Neuronal stem cell (in vitro differentiated cells): ENCODE results near the gene METRN.

Source experiments
- DNase-seq: peaks from one replicate; pipeline ENCODE4 v3.0.0-alpha.2; 2013; ENCODE audit warnings: low spot score
- H2AFZ ChIP-seq: one replicate; pipeline ENCODE4 v1.6.1; 2013; ENCODE audit warnings: mild to moderate bottlenecking, low read length, inconsistent platforms
- H2AK5ac ChIP-seq: 2 replicates; pipeline ENCODE4 v1.6.1; 2013; ENCODE audit warnings: low read depth, mild to moderate bottlenecking, inconsistent platforms, low read length, moderate library complexity, mixed read lengths
- H2BK120ac ChIP-seq: 2 replicates; pipeline ENCODE4 v1.6.1; 2013; ENCODE audit warnings: low read depth, mild to moderate bottlenecking, inconsistent platforms, low read length, moderate library complexity, mixed read lengths
- H2BK12ac ChIP-seq: one replicate; pipeline ENCODE4 v1.6.1; 2013; ENCODE audit warnings: low read length, inconsistent platforms
- H2BK15ac ChIP-seq: 2 replicates; pipeline ENCODE4 v1.6.1; 2013; ENCODE audit warnings: mild to moderate bottlenecking, low read length, inconsistent platforms, mixed read lengths
- H2BK5ac ChIP-seq: one replicate; pipeline ENCODE4 v1.6.1; 2013; ENCODE audit warnings: inconsistent platforms, mild to moderate bottlenecking, low read length, moderate library complexity
- H3K14ac ChIP-seq: one replicate; pipeline ENCODE4 v1.6.1; 2013; ENCODE audit warnings: low read length, inconsistent platforms
- H3K18ac ChIP-seq: 2 replicates; pipeline ENCODE4 v1.6.1; 2013; ENCODE audit warnings: low read length, inconsistent platforms
- H3K23ac ChIP-seq: 2 replicates; pipeline ENCODE4 v1.6.1; 2013; ENCODE audit warnings: low read depth, mild to moderate bottlenecking, mixed read lengths, low read length, inconsistent platforms; ENCODE audit not compliant: poor library complexity
- H3K27ac ChIP-seq: replicated peaks from 3 replicates; pipeline ENCODE4 v1.5.1; 2013; ENCODE audit warnings: low read length, inconsistent platforms
- H3K27me3 ChIP-seq, 3 experiments: 2 replicates each; pipeline ENCODE4 v1.6.1; 2013; ENCODE audit warnings: low read length in 3 of 3, mild to moderate bottlenecking in 2 of 3, inconsistent platforms in 1 of 3, low read depth in 1 of 3, mixed read lengths in 1 of 3, moderate library complexity in 1 of 3; ENCODE audit not compliant: control insufficient read depth in 3 of 3, insufficient read depth in 3 of 3
- H3K36me3 ChIP-seq, 2 donors: replicated peaks in 1 of 2; 2 replicates each; pipeline ENCODE4 v1.6.1; 2013; ENCODE audit warnings: low read length in 2 of 2; ENCODE audit not compliant: control insufficient read depth in 2 of 2, insufficient read depth in 2 of 2
- H3K4ac ChIP-seq: 2 replicates; pipeline ENCODE4 v1.6.1; 2013; ENCODE audit warnings: inconsistent platforms, mild to moderate bottlenecking, low read length, moderate library complexity
- H3K4me1 ChIP-seq, 2 donors: 1 replicate in 1 of 2; 2 replicates in 1 of 2; pipeline ENCODE4 v1.6.1; 2013; ENCODE audit warnings: low read length in 2 of 2, low read depth in 1 of 2; ENCODE audit not compliant: control insufficient read depth in 2 of 2, insufficient read depth in 1 of 2
- H3K4me2 ChIP-seq: one replicate; pipeline ENCODE4 v1.6.1; 2013; ENCODE audit warnings: mild to moderate bottlenecking, low read length, inconsistent platforms; ENCODE audit not compliant: insufficient read depth, poor library complexity, severe bottlenecking
- H3K4me3 ChIP-seq, 2 donors: 2 replicates each; pipeline ENCODE4 v1.5.1; 2013; ENCODE audit warnings: low read length in 2 of 2, mild to moderate bottlenecking in 2 of 2, inconsistent platforms in 1 of 2, moderate library complexity in 1 of 2
- H3K79me1 ChIP-seq: one replicate; pipeline ENCODE4 v1.6.1; 2013; ENCODE audit warnings: low read depth, mild to moderate bottlenecking, inconsistent platforms, low read length, moderate library complexity
- H3K9ac ChIP-seq: one replicate; pipeline ENCODE4 v1.6.1; 2013; ENCODE audit warnings: mild to moderate bottlenecking, low read depth, low read length, inconsistent platforms; ENCODE audit not compliant: poor library complexity
- H3K9me3 ChIP-seq, 2 donors: replicated peaks in 1 of 2; 2 replicates each; pipeline versions ENCODE3 to v1.6.1; 2013; ENCODE audit warnings: low read length in 2 of 2, mild to moderate bottlenecking in 2 of 2, inconsistent platforms in 1 of 2, low read depth in 1 of 2, mixed read lengths in 1 of 2, moderate library complexity in 1 of 2; ENCODE audit not compliant: control insufficient read depth in 2 of 2, insufficient read depth in 1 of 2
- H4K8ac ChIP-seq: one replicate; pipeline ENCODE4 v1.6.1; 2013; ENCODE audit warnings: low read depth, mild to moderate bottlenecking, inconsistent platforms, low read length, moderate library complexity
- H4K91ac ChIP-seq: one replicate; pipeline ENCODE4 v1.6.1; 2013; ENCODE audit warnings: low read length, low read depth, mild to moderate bottlenecking, inconsistent platforms; ENCODE audit not compliant: poor library complexity
- WGBS, 2 donors: extraction: QIAGEN DNeasy Blood & Tissue Kit; methylation state at CpG; one replicate each; pipeline ENCODE4 v1.1.7; 2013; ENCODE audit warnings: missing lambda C conversion rate in 2 of 2, mixed read lengths in 1 of 2; ENCODE audit not compliant: insufficient read length in 2 of 2, insufficient replicate concordance in 1 of 2; ENCODE audit errors: extremely low coverage in 2 of 2; 5-methylcytosine and 5-hydroxymethylcytosine counted together

Gene METRN

GRCh38 chr16:682493-683395, 32.2 kb upstream of the METRN start:
- no peak overlapping the region for H3K14ac ChIP-seq
- no peak overlapping the region for H3K4ac ChIP-seq
- DNase-seq, result no peak
- H3K27ac ChIP-seq, result no peak overlapping the region
- H3K36me3 ChIP-seq, result peaks cover 41 to 62% of the 10 kb centered on the region in 2 donors
- H3K4me1 ChIP-seq, result peaks cover 7 to 21% of the 10 kb centered on the region in 2 donors
- peaks cover 31% of the 10 kb centered on the region for H3K79me1 ChIP-seq
- peak overlapping the region; percentile 88 for H2BK5ac ChIP-seq
- H4K8ac ChIP-seq, result no peak overlapping the region
- H2BK15ac ChIP-seq, result no peak overlapping the region
- H3K18ac ChIP-seq, result no peak overlapping the region
- peaks cover 0 to 2% of the 10 kb centered on the region in 2 donors for H3K9me3 ChIP-seq
- no peak overlapping the region for H4K91ac ChIP-seq
- peak overlapping the region; percentile 28 for H2AK5ac ChIP-seq
- peak overlapping the region; percentile 89 for H3K4me2 ChIP-seq
- peak overlapping the region; percentile 77 for H3K9ac ChIP-seq
- no peak overlapping the region for H2BK120ac ChIP-seq
- H2AFZ ChIP-seq, result no peak overlapping the region
- H3K4me3 ChIP-seq, result peak overlapping the region; percentile 8 to 50
- no peaks in the 10 kb centered on the region for H3K27me3 ChIP-seq
- no CpG with 5 or more reads among the region's 36 CpGs for WGBS, 2 donors
- H2BK12ac ChIP-seq, result no peak overlapping the region
- peak overlapping the region; percentile 99 for H3K23ac ChIP-seq

DNA sequence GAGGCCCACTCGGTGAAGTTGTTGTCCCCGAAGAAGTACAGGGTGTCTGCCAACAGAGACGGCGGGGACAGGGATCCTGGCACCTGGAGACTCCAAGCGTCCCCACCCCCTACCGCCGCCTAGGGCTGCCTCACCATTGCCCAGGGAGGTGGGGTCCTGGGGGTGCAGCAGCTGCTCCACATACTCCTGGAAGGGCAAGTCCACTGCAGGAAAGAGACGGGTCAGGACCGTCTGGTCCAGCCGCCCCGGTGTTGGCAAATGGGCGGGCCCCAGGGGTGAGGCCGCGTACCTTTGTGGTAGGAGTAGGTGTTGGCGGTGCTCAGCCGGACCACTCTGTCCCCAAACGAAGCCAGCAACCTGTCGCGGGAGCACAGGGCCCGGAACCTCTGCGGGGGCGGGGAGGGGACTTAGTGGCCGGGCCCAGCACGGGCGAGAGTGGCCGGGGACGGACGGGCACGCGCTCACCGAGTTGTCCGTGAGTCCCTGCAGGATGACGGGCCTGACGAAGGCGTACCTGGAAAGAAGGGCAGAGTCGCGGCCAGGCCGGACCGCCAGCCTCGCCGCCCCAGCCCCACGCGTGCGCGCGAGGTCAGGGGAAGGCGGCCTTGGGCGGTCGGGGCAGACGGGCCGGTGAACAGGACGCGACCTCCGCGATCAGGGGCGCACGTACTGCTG, 31.4 kb upstream of the METRN start:
- H3K27ac ChIP-seq, result no peak overlapping the region
- peak overlapping the region; percentile 91 for H3K18ac ChIP-seq
- peaks cover 43 to 66% of the 10 kb centered on the region in 2 donors for H3K36me3 ChIP-seq
- H2BK120ac ChIP-seq, result no peak overlapping the region
- H2BK15ac ChIP-seq, result peak overlapping the region; percentile 67
- H3K14ac ChIP-seq, result peak overlapping the region; percentile 71
- H3K4me1 ChIP-seq, result peaks cover 7 to 21% of the 10 kb centered on the region in 2 donors
- peak overlapping the region; percentile 85 for H4K91ac ChIP-seq
- peak overlapping the region; percentile 99 for H3K23ac ChIP-seq
- peak overlapping the region; percentile 50 to 94 for H3K4me3 ChIP-seq
- no peaks in the 10 kb centered on the region for H3K27me3 ChIP-seq
- no peak overlapping the region for H2AFZ ChIP-seq
- H3K79me1 ChIP-seq, result peaks cover 36% of the 10 kb centered on the region
- H3K4me2 ChIP-seq, result peak overlapping the region; percentile 89
- peak overlapping the region; percentile 65 for H4K8ac ChIP-seq
- DNase-seq, result no peak
- H3K9me3 ChIP-seq, result peaks cover 0 to 2% of the 10 kb centered on the region in 2 donors
- peak overlapping the region; percentile 100 for H3K9ac ChIP-seq
- peak overlapping the region; percentile 98 for H3K4ac ChIP-seq
- H2BK5ac ChIP-seq, result peak overlapping the region; percentile 88
- peak overlapping the region; percentile 73 for H2BK12ac ChIP-seq
- WGBS, 2 donors, result no CpG with 5 or more reads among the region's 57 CpGs
- H2AK5ac ChIP-seq, result peak overlapping the region; percentile 99

DNA sequence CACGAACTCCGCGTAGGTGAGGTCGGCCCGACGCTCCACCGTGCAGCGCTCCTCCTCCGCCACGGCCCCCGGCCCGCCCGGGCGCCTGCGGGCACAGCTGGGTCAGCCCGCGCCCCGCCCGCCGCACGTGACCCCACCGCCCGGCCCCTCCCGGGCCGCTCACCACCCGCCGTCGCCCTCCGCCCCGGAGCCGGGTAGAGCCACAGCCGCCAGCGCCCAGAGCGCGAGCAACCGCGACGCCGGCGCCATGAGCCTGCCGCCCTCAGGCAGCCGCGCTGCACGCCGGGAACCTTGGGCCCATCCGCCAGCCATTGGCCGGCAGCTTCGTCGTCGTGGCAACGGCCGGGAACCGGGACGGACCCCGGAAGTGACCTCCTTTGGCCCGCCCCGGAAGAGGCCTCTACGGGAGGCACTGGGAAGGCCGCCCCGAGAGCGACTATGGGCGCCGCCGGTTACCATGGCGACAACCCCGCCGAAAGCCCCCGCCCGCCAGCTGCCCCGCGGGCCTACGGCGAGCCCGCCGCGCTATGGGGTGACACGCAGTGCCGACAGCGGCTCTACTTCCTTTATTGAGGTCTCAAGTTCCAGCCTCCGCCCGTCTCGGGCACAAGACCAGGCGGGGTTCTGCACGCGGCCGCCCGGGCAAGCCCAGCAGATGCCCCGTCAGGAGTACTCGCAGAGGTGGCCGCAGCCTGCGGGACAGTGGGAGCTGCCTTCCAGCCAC, 30.7 kb upstream of the METRN start, which contains the start of gene JMJD8:
JMJD8 (minus strand) TSS at position 264 of the 724 bp plus-strand sequence; CDS start at position 249, 15 bp downstream.
- Histone ChIP-seq H3K4me2 (peak within 1 kb of the TSS; percentile 89), H2BK5ac (peak within 1 kb of the TSS; percentile 88)

More for the DNA sequence above, 30.7 kb upstream of the METRN start, which contains the start of gene JMJD8:
- Histone ChIP-seq H3K14ac (peak within 1 kb of the TSS; percentile 71), H2BK120ac (no peak within 1 kb of the TSS), H3K4ac (peak within 1 kb of the TSS; percentile 98), H3K27me3 (no peaks in the 10 kb centered on the region), H2AFZ (peak within 1 kb of the TSS; percentile 49), H3K4me1 (peaks cover 7 to 18% of the 10 kb centered on the region in 2 donors), H3K18ac (peak within 1 kb of the TSS; percentile 91), H4K91ac (peak within 1 kb of the TSS; percentile 85), H2AK5ac (peak within 1 kb of the TSS; percentile 100), H4K8ac (peak within 1 kb of the TSS; percentile 92), H3K27ac (peak within 1 kb of the TSS; percentile 72), H2BK12ac (peak within 1 kb of the TSS; percentile 73), H3K79me1 (peaks cover 38% of the 10 kb centered on the region), H3K9ac (peak within 1 kb of the TSS; percentile 100), H3K9me3 (peaks cover 0 to 2% of the 10 kb centered on the region in 2 donors), H3K4me3 (peak within 1 kb of the TSS; percentile 50 to 94), H3K36me3 (peaks cover 43 to 66% of the 10 kb centered on the region in 2 donors), H2BK15ac (peak within 1 kb of the TSS; percentile 67), H3K23ac (peak within 1 kb of the TSS; percentile 99)
- no CpG with 5 or more reads among the region's 91 CpGs for WGBS, 2 donors
- DNase-seq, result peak; percentile 88
